Endothelial cell of umbilical vein (primary cell): ENCODE measurements around the gene GRPR. TPM values are rescaled to one million over a fixed set of nuclear protein-coding genes. Genes with fewer than 3 reads are reported as not detected.
A peak's percentile ranks its signal among the peaks of the same experiment; 100 is the strongest.

Source experiments
- BruUV-seq: library from RNA; stranded (reverse); fragments of 400-500 nt; replicated peaks from 2 replicates; lab custom pipeline; 2021; lab: Mats Ljungman, UMichigan
- CTCF ChIA-PET: fragments of 300-600, 350-600 bp; sonication (Branson Sonifier 250); formaldehyde crosslinking; loops from one replicate; lab custom pipeline; 2021; ENCODE audit warnings: antibody characterized with exemption, inconsistent platforms; lab: Charles Lee
- POLR2A ChIA-PET: fragments of 300-600, 350-600 bp; sonication (Branson Sonifier 250); formaldehyde crosslinking; loops from one replicate; lab custom pipeline; 2021; ENCODE audit warnings: antibody characterized with exemption, inconsistent platforms; lab: Charles Lee
- DNase-seq: peaks from one replicate; pipeline ENCODE4 v3.0.0-alpha.2; 2011; ENCODE audit warnings: low read depth, low spot score
- FAIRE-seq: peaks from 2 replicates; lab custom pipeline; 2011; peaks lifted over from hg19 to GRCh38; lab: Jason Lieb, UNC
- H2AFZ ChIP-seq: 2 replicates; pipeline ENCODE4 v1.6.0; 2012; ENCODE audit warnings: low read depth, low read length, control low read depth, inconsistent platforms
- H3K27ac ChIP-seq: 2 replicates; pipeline ENCODE4 v1.5.1; 2011; ENCODE audit warnings: low read depth, mild to moderate bottlenecking, control low read depth, low read length, moderate library complexity; ENCODE audit not compliant: insufficient read depth
- H3K27me3 ChIP-seq, 2 experiments: 2 replicates each; pipeline versions ENCODE4 v1.6.0 to v1.6.1; 2011; ENCODE audit warnings: low read length in 2 of 2, mixed read lengths in 1 of 2; ENCODE audit not compliant: control insufficient read depth in 2 of 2, insufficient read depth in 2 of 2
- H3K36me3 ChIP-seq, 2 experiments: 2 replicates in 1 of 2; 3 replicates in 1 of 2; pipeline ENCODE4 v1.5.1; 2011; ENCODE audit warnings: low read length in 2 of 2, mild to moderate bottlenecking in 1 of 2, moderate library complexity in 1 of 2; ENCODE audit not compliant: control insufficient read depth in 2 of 2, insufficient read depth in 2 of 2; ENCODE audit errors: extremely low read depth in 1 of 2
- H3K4me1 ChIP-seq: 3 replicates; pipeline ENCODE4 v1.5.1; 2011; ENCODE audit warnings: mild to moderate bottlenecking, low read length; ENCODE audit not compliant: control insufficient read depth, insufficient read depth; ENCODE audit errors: extremely low read depth
- H3K4me2 ChIP-seq: 2 replicates; pipeline ENCODE4 v1.6.1; 2011; ENCODE audit warnings: low read length, control low read depth, mixed read lengths; ENCODE audit not compliant: insufficient read depth
- H3K4me3 ChIP-seq, 3 experiments: fragments of 200-600 bp in 1 of 3; sonication (generic), shearing (Covaris generic) in 1 of 3; replicated peaks in 1 of 3; 2 replicates each; pipeline ENCODE4 v1.5.1; 2011 to 2016; ENCODE audit warnings: control low read depth in 3 of 3, low read length in 3 of 3, mild to moderate bottlenecking in 2 of 3, inconsistent platforms in 1 of 3, low read depth in 1 of 3, moderate library complexity in 1 of 3; ENCODE audit not compliant: insufficient read depth in 1 of 3
- H3K79me2 ChIP-seq: 2 replicates; pipeline ENCODE4 v1.6.0; 2012; ENCODE audit warnings: low read length, inconsistent platforms; ENCODE audit not compliant: control insufficient read depth, insufficient read depth
- H3K9ac ChIP-seq: replicated peaks from 2 replicates; pipeline ENCODE3; 2011; ENCODE audit warnings: low read length, control low read depth; ENCODE audit not compliant: insufficient read depth; ENCODE audit errors: extremely low read depth
- H3K9me1 ChIP-seq: replicated peaks from 3 replicates; pipeline ENCODE4 v1.6.0; 2011; ENCODE audit warnings: mild to moderate bottlenecking, low read length; ENCODE audit not compliant: control insufficient read depth, insufficient read depth; ENCODE audit errors: extremely low read depth
- H3K9me3 ChIP-seq: replicated peaks from 2 replicates; pipeline ENCODE4 v1.5.1; 2012; ENCODE audit warnings: low read length, inconsistent platforms; ENCODE audit not compliant: control insufficient read depth, insufficient read depth
- H4K20me1 ChIP-seq: replicated peaks from 2 replicates; pipeline ENCODE3; 2011; ENCODE audit warnings: mild to moderate bottlenecking, low read length; ENCODE audit not compliant: control insufficient read depth, insufficient read depth; ENCODE audit errors: extremely low read depth
- FOS ChIP-seq: IDR thresholded peaks from 2 replicates; pipeline ENCODE4 v1.6.1; 2011; ENCODE audit warnings: mild to moderate bottlenecking, low read length, moderate library complexity, borderline replicate concordance; ENCODE audit not compliant: insufficient read depth
- GATA2 ChIP-seq: IDR thresholded peaks from 2 replicates; pipeline ENCODE4 v1.7.0; 2011; ENCODE audit warnings: low read depth, mild to moderate bottlenecking, moderate library complexity, mixed read lengths, low read length; ENCODE audit not compliant: insufficient read length, insufficient read depth
- JUN ChIP-seq: IDR thresholded peaks from 2 replicates; pipeline ENCODE4 v1.6.1; 2011; ENCODE audit warnings: borderline replicate concordance, low read depth; ENCODE audit not compliant: insufficient read length, insufficient read depth
- POLR2A ChIP-seq: IDR thresholded peaks from 2 replicates; pipeline ENCODE4 v1.6.1; 2012; ENCODE audit warnings: low read depth, mild to moderate bottlenecking, control low read depth, low read length
- POLR2AphosphoS5 ChIP-seq: IDR thresholded peaks from 2 replicates; pipeline ENCODE4 v1.6.1; 2012; ENCODE audit warnings: low read depth, mild to moderate bottlenecking, control low read depth, low read length, moderate library complexity; ENCODE audit not compliant: insufficient read depth
- dilution Hi-C: fragments of 300-500 bp; cut with MboI; formaldehyde crosslinking; loops from one replicate; pipeline ENCODE4 v1.15.0; 2019; ENCODE audit warnings: low sequenced_read_pairs; ENCODE audit not compliant: extremely low pct_ligation_motif_present
- intact Hi-C: fragments of 100-400 bp; cut with micrococcal nuclease; formaldehyde crosslinking; loops from one replicate; pipeline ENCODE4 v1.10.0; 2022
- polyA plus RNA-seq, 4 experiments: library from polyadenylated mRNA; depleted of rRNA in 3 of 4; stranded (reverse) in 3 of 4; unstranded in 1 of 4; fragments of >200 nt; gene quantifications; 2 replicates each; pipeline versions ENCODE4 v1.2.1 to v1.2.3, GENCODE V29; 2011 to 2012; ENCODE audit warnings: missing spikeins in 1 of 4
- total RNA-seq: library from RNA; stranded (reverse); gene quantifications from 2 replicates; pipeline ENCODE4 v1.2.3, GENCODE V29; 2021
- TF ChIP-seq, protein P1 (sequence below), 2 donors: IDR thresholded peaks; 1 replicate in 1 of 2; 2 replicates in 1 of 2; pipeline ENCODE4 v1.5.1; 2011; ENCODE audit warnings: low read length in 2 of 2, mild to moderate bottlenecking in 2 of 2, moderate library complexity in 2 of 2, control low read depth in 1 of 2, inconsistent platforms in 1 of 2, low read depth in 1 of 2; ENCODE audit not compliant: insufficient read depth in 1 of 2; ENCODE audit errors: extremely low read depth in 1 of 2

The GRPR gene
- total and polyA plus RNA-seq, 2 donors (not counting 3 experiments of a cell fraction or from before 2014, with no cell fraction given) = 0.11 TPM; not detected in 1

DNA sequence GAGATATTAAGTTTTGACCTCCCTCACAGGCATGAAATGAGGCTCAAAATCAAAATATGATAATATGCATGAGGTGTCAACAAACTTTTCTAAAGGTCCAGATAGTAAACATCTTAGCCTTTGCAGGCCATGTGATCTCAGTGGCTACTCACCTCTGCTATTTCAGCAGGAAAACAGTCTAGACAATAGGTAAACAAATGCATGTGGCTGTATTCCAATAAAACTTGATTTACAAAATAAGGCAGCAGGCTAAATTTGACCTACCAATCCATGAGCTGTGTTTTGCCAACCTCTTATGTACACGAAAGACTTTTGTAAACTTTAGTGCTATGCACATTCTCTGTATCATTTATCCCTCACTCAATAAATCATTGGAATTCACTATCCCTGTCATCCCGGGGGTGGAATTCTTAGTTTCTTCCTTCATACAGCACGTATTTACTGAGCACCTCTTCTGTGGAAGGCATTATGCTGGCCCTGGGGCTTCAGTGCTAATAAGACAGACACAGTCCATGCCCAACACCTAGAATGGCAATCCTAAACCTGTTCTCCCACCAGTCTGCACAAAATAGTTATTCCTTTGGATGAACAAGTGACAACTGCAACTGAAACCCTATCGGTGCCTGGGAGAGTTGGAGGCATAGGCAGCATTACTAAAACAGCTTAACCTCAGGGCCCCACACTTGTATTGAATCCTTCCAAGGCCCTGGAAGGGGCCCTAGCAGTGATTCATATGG, 63.8 kb downstream of the GRPR start:
- H2AFZ ChIP-seq = no peak overlapping the region
- no peak overlapping the region for H3K27ac ChIP-seq
- no TSS peak for BruUV-seq
- no peaks in the 10 kb centered on the region for H3K9me1 ChIP-seq
- no peak overlapping the region for H3K4me3 ChIP-seq
- intact Hi-C loops (loop anchor here (2.0 to 10.0 kb wide), 2 partner anchors 334 to 478 kb away; no protein-coding TSS in a partner anchor), dilution Hi-C loops (no loop called here)
- H4K20me1 ChIP-seq = no peaks in the 10 kb centered on the region
- H3K9me3 ChIP-seq = no peaks in the 10 kb centered on the region
- no peaks in the 10 kb centered on the region for H3K27me3 ChIP-seq
- H3K4me1 ChIP-seq = peaks cover 31% of the 10 kb centered on the region
- no peaks in the 10 kb centered on the region for H3K36me3 ChIP-seq
- DNase-seq (peak; percentile 24), FAIRE-seq (peak; percentile 65)
- no peaks in the 10 kb centered on the region for H3K79me2 ChIP-seq
- no peak for TF ChIP-seq POLR2A
- TF ChIP-seq JUN = no peak
- no peak for TF ChIP-seq POLR2AphosphoS5
- TF ChIP-seq GATA2 = no peak
- TF ChIP-seq FOS = no peak
- TF ChIP-seq, protein P1, sequence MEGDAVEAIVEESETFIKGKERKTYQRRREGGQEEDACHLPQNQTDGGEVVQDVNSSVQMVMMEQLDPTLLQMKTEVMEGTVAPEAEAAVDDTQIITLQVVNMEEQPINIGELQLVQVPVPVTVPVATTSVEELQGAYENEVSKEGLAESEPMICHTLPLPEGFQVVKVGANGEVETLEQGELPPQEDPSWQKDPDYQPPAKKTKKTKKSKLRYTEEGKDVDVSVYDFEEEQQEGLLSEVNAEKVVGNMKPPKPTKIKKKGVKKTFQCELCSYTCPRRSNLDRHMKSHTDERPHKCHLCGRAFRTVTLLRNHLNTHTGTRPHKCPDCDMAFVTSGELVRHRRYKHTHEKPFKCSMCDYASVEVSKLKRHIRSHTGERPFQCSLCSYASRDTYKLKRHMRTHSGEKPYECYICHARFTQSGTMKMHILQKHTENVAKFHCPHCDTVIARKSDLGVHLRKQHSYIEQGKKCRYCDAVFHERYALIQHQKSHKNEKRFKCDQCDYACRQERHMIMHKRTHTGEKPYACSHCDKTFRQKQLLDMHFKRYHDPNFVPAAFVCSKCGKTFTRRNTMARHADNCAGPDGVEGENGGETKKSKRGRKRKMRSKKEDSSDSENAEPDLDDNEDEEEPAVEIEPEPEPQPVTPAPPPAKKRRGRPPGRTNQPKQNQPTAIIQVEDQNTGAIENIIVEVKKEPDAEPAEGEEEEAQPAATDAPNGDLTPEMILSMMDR (IDR thresholded peaks at IDR 0.05; ENCODE audit: extremely low read depth in 1 of 2, insufficient read depth in 1 of 2, low read depth in 1 of 2, low read length in 2 of 2) = no peak
- H3K9ac ChIP-seq = no peak overlapping the region
- ChIA-PET POLR2A (no interaction called here), CTCF (interaction anchor here (0.7 to 1.4 kb wide), 4 partner anchors 11 to 538 kb away, joined by 3 to 4 read pairs (median 3); partner anchors contain the start of gene GRPR)
- no peak overlapping the region for H3K4me2 ChIP-seq
